Measurements from ENCODE around the gene HNF4A. TPM values are rescaled to one million over a fixed set of nuclear protein-coding genes. Genes with fewer than 3 reads are reported as not detected.
"Not testable (repeated sequence)": the region's sequence is repeated elsewhere in the genome, so short reads cannot be mapped to it uniquely, and the experiment has no call there.

Gene HNF4A
- total RNA-seq: not detected

- DNase-seq (ENCODE audit: low spot score): no peak
Measured at GRCh38 chr20:44355498-44356352, at the start of gene HNF4A. Gene HNF4A, plus strand, starts transcription at chr20:44355699. Its CDS starts 106 bp downstream, at chr20:44355805.

DNA sequence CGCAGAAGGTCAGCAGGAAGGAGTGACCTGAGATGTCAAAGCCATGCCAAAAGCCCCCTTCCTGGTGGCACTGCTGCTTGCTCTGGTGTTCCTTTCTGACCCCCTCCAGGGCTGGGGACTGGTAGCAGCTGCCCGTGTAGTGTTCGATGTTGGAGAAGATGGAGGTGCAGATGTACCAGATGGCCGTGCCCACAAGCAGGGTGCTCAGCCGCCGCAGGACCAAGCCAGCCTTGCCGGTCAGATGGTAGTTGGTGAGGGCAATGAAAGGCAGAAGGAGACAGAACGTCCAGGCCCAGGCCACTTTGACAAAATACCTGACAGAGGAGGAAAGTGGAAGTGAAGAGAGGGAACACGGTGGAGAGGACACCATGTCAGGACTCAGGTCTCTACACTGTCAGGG, 48.6 kb upstream of the HNF4A start:
- DNase-seq (ENCODE audit: low spot score): no peak

DNA sequence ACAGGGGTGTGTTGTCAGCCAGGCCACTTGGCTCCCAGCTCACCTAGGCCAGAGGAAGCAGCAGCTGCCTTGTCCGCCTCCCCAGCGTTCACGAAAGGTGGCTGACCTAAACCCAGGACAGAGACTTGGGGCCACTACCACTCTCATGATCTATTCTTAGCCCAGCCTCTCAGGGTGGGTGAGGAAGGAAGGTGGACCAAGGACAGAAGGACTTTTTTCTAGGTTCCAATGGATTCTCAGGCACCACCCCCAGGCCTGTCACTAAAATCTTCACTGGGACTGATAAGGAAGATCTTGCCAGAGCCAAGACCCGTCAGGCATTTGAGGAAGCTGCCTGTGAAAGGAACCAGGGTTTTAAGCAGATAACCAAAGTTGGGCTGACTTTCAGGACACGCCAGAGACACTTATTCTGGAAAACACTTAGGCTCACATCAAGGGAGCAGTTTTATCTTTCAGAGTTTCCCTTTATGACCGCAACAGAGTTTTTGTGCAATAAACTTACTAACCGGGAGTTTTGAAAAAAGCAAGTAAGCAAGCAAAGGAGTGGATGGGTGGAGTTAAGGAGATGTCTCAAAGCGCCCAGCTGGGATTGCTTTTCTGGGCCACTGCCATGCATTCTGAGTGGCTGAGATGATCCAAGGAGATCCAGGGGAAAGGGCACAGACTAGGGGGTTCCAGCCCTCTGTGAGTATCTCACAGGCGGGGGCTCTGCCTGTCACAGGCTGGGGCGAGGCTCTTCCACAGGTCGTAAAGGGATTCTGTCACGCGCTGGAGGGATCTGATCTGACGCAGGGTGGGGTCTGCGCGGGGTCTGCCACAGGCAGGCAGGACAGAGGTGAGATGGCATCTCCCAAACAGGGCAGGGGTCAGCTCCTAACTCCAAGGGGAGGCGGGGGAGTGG, 45.5 kb upstream of the HNF4A start:
- DNase-seq (ENCODE audit: low spot score): no peak

- DNase-seq (ENCODE audit: low spot score): peak; percentile 98
Measured at GRCh38 chr20:44310664-44311639, 44.5 kb upstream of the HNF4A start, which contains the start of gene FITM2. Gene FITM2, minus strand, starts transcription at chr20:44311202. Its CDS starts 54 bp downstream, at chr20:44311148.

DNA sequence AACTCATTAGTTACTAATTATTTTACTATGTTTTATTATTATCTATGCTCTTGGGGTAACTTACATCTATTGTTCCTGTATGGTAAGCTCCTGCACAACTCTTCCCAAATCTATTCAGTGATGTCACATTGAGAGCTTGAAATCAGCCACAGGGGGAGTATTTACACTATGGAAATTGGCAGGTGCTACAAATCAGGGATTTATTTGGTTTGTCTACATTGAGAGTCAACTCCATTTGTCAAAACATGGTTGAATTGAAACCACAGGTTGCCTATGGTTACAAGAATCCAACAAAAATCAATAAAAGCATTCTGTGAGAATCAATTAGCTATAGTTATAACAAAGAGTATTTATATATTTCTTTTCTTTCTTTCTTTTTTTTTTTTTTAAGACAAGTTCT, 40.6 kb upstream of the HNF4A start:
- no peak for DNase-seq (ENCODE audit: low spot score)

- DNase-seq (ENCODE audit: low spot score): no peak
Measured at GRCh38 chr20:44319839-44320422, 35.6 kb upstream of the HNF4A start.

GRCh38 chr20:44324343-44324742, 31.2 kb upstream of the HNF4A start:
- no peak for DNase-seq (ENCODE audit: low spot score)

DNA sequence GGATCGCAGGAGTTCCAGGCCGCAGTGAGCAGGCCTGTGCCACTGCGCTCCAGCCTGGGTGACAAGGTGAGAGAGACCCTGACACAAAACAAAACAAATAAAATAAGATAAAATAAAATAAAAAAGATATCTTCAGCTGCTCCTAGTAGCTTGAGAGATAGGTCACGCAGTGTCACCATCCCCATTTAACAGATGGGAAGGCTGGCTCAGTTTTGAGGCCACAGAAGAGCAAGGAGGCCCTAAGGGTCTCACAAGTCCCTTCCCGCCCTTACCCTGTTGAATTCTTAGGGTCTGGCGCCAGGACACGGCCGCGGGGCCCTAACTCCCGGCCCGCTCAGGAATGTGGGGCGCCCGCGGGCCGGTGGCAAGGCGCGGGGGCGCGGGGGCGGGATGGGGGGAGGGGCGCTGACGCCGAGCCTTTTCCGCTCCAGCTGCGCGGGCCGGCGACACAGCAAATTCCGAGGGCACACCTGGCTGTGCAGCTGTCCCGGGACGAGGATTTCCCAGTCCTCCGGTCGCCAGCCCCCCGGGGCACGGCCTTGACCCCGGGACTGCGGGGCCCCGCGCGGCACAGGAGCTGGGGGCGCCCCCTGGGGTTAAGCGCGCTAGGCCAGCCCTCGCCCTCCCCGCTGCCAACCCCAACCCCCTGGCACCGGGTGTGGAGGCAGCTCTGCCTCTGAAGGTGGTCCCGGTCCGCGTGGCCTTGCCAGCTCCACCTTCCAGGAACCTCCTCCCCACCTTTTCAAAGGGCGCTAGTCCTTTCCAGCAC, 28.9 kb upstream of the HNF4A start:
- no peak for DNase-seq (ENCODE audit: low spot score)

DNA sequence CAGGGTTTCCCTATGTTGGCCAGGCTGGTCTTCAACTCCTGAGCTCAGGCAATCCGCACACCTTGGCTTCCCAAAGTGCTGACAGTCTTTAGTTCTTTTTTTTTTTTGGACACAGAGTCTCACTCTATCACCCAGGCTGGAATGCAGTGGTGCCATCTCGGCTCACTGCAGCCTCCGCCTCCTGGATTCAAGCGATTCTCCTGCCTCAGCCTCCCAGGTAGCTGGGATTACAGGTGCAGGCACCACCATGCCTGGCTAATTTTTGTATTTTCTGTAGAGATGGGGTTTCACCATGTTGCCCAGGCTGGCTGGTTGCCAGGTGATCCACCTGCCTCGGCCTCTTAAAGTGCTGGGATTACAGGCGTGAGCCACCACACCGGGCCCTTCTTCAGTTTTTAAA, 27.8 kb upstream of the HNF4A start:
- not testable (repeated sequence) for DNase-seq (ENCODE audit: low spot score)

GRCh38 chr20:44328428-44328827, 27.1 kb upstream of the HNF4A start:
- no peak for DNase-seq (ENCODE audit: low spot score)

- DNase-seq (ENCODE audit: low spot score): no peak
Measured at GRCh38 chr20:44331201-44331600, 24.3 kb upstream of the HNF4A start.

- no peak for DNase-seq (ENCODE audit: low spot score)
Measured at GRCh38 chr20:44334306-44334705, 21.2 kb upstream of the HNF4A start.

GRCh38 chr20:44334709-44335108, 20.8 kb upstream of the HNF4A start:
- DNase-seq (ENCODE audit: low spot score): no peak

GRCh38 chr20:44335675-44336074, 19.8 kb upstream of the HNF4A start:
- no peak for DNase-seq (ENCODE audit: low spot score)

DNA sequence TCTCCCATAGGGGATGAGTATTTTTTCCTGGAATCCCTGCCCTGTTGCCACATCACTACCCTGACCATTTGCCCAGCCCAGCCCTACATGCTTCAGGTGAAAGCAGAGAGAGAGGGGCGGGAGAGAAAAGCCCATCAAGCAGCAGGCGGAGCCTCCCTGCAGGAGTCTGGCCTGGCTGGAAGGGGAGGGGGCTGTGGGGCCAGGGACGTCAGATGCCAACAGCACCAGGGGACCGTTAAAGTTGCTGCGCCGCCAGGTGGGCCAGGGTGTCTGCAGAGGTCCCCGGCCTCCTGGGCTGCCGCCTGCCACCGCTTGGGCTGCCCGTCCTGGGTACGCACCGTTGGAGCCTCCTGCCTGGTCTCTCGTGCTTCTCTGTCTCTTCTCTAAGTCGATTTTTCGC, 19.4 kb upstream of the HNF4A start:
- DNase-seq (ENCODE audit: low spot score): no peak

DNA sequence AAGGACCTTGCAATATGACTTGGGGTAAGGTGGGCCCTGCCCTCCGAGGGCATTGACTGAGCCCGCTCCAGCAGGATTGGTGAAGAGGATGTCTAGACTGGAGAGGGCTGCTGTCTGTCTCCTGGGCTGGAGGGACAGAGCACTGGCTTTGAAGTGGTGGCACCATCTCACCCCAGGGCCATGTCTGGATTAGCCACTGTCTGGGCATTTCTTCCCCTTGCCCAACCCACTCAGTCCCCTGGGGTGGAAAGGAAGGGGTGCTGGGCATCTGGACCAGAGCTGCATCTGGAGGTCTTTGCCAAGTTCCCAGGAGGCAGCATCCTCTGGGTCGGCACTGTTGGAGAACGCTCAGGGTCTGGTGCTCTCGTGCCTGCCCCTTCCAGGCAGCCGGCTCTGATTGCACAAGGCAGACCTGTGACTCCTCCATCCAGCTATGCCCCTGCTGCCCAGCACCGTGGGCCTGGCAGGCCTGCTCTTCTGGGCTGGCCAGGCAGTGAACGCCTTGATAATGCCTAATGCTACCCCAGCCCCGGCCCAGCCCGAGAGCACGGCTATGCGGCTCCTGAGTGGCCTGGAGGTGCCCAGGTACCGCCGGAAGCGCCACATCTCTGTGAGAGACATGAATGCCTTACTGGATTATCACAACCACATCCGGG, 18.6 kb upstream of the HNF4A start, which contains the start of gene R3HDML:
Gene R3HDML (plus strand): TSS at position 319 of the 656 bp plus-strand sequence. CDS start 115 bp downstream, at position 434.
- no peak for DNase-seq (ENCODE audit: low spot score)

DNA sequence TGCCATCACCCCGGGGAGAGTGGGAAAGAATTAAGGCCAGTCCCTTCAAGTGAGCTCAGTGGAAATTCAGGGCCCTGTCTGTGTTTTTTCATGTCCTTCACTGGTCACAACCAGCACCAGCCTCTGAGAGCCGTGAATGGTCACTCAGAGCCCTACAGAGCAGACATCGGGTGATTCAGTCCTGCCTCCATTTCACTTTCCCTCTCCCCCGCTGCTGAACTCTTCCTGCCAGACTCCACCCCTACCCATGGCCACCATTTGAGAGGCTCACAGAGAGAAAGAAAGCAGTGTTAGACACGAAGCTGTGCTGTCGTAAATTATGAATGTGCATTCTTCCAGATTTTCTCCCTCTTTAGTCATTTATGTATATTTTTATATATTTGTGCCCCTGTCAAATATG, 13.3 kb upstream of the HNF4A start:
- no peak for DNase-seq (ENCODE audit: low spot score)

DNA sequence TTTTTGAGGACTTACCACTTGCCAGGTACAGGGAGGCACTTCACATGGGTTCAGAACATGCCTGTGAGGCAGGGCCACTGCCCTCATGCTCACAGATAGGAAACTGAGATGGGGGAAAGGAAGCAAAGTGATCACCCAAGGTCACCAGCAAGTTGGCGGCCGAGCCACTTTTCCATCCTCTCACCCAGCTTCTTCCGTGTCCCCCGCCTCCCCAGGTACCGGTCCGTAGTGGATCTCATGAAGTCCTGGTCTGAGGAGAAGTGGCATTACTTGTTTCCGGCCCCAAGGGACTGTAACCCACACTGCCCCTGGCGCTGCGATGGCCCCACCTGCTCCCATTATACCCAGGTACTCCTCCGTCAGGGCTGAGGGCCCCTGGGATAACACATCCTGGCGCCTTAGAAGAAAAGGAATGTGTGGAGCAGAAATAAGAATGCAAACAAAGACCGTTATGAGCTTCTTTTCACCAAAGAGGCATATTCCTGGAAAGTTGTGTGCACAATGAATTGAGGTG, 12.3 kb upstream of the HNF4A start:
- no peak for DNase-seq (ENCODE audit: low spot score)

DNA sequence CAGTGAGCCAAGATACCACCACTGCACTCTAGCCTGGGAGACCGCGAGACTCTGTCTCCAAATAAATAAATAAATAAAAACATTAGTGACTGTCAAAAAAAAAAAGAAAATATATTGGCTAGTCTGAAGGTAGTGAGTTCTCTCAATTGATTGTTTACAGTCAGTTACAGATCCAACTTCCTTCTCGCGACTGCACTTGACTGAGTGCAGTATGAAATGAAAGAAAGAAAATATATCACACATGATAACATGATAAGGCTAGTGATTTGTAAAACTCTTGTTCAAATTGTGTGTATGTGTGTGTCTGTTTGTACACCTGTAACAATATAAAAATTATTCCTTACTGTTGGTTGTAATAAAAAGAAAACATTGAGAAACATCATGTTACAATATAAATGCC, 10.8 kb upstream of the HNF4A start:
- no peak for DNase-seq (ENCODE audit: low spot score)

Data from ureter (tissue), 1 donor.